HK-2 (cell line): Measurements from ENCODE around the gene CREB3L4.
"Not testable (repeated sequence)": the region's sequence is repeated elsewhere in the genome, so short reads cannot be mapped to it uniquely, and the experiment has no call there.

Source experiments
- DNase-seq: peaks from one replicate; pipeline ENCODE4 v3.0.0-alpha.2; 2018; ENCODE audit not compliant: unreplicated experiment

The CREB3L4 gene

GRCh38 chr1:153984123-153984894 lies 16.6 kb downstream of the CREB3L4 start:
- no peak for DNase-seq

- peak; percentile 64 for DNase-seq
Measured at GRCh38 chr1:153985341-153985912, 17.7 kb downstream of the CREB3L4 start.

GRCh38 chr1:153985941-153986761 lies 18.4 kb downstream of the CREB3L4 start, which contains the start of gene RAB13:
RAB13 (minus strand) TSS chr1:153986339; CDS start chr1:153986236, 103 bp downstream.
- peak; percentile 92 for DNase-seq

- no peak for DNase-seq
Measured at GRCh38 chr1:153987621-153988020, 19.9 kb downstream of the CREB3L4 start.

- DNase-seq = peak; percentile 89
Measured at GRCh38 chr1:153990468-153991150, 22.9 kb downstream of the CREB3L4 start, which contains the start of gene RPS27. RPS27 (plus strand) TSS chr1:153990762; CDS start chr1:153990797, 35 bp downstream.

GRCh38 chr1:153991151-153991630 lies 23.5 kb downstream of the CREB3L4 start:
- no peak for DNase-seq

- no peak for DNase-seq
Measured at GRCh38 chr1:153991806-153992205, 24.1 kb downstream of the CREB3L4 start.

- DNase-seq = no peak
Measured at GRCh38 chr1:153995202-153995601, 27.5 kb downstream of the CREB3L4 start.

GRCh38 chr1:153995640-153996039 lies 27.9 kb downstream of the CREB3L4 start:
- DNase-seq = no peak

GRCh38 chr1:153996882-153997281 lies 29.2 kb downstream of the CREB3L4 start:
- not testable (repeated sequence) for DNase-seq

GRCh38 chr1:154000420-154000819 lies 32.7 kb downstream of the CREB3L4 start:
- no peak for DNase-seq

- DNase-seq = no peak
Measured at GRCh38 chr1:154006136-154006535, 38.4 kb downstream of the CREB3L4 start.

- no peak for DNase-seq
Measured at GRCh38 chr1:154012129-154012528, 44.4 kb downstream of the CREB3L4 start.

GRCh38 chr1:154012543-154012942 lies 44.8 kb downstream of the CREB3L4 start:
- DNase-seq = not testable (repeated sequence)

GRCh38 chr1:154014154-154014907 lies 46.6 kb downstream of the CREB3L4 start:
- no peak for DNase-seq

- no peak for DNase-seq
Measured at GRCh38 chr1:154019269-154019668, 51.6 kb downstream of the CREB3L4 start.

GRCh38 chr1:154019940-154020339 lies 52.2 kb downstream of the CREB3L4 start:
- DNase-seq = no peak
